NCI-H1694 (cell line): ENCODE data around the gene RABGAP1L.
"Not testable (repeated sequence)": the region's sequence is repeated elsewhere in the genome, so short reads cannot be mapped to it uniquely, and the experiment has no call there.

Source experiments
- DNase-seq: peaks from one replicate; lab custom pipeline; 2025; lab: John Stamatoyannopoulos, UW

The RABGAP1L gene

GRCh38 chr1:175040324-175040879 lies 881.1 kb downstream of the RABGAP1L start:
- no peak for DNase-seq

GRCh38 chr1:175042650-175043049 lies 883.3 kb downstream of the RABGAP1L start:
- DNase-seq, result no peak

GRCh38 chr1:175043824-175044223 lies 884.5 kb downstream of the RABGAP1L start:
- DNase-seq, result no peak

- DNase-seq, result not testable (repeated sequence)
These were observed 885.3 kb downstream of the RABGAP1L start for GRCh38 chr1:175044591-175044990.
